ENCODE data around the gene MRPS23. TPM values are rescaled to one million over a fixed set of nuclear protein-coding genes. Genes with fewer than 3 reads are reported as not detected.

MRPS23 gene
- total RNA-seq, 2 donors from 2014 or later = 1.3 to 13.7 TPM

GRCh38 chr17:57869617-57870282 lies 19.9 kb upstream of the MRPS23 start:
- H3K4me3 ChIP-seq = no peak overlapping the region
- WGBS, 2 donors = 93 to 95% methylated on average over 9 of the region's 9 CpGs
- TF ChIP-seq POLR2A (IDR thresholded peaks at IDR 0.05) (no peak), CTCF (IDR thresholded peaks at IDR 0.05) (no peak)
- H3K4me1 ChIP-seq = peaks cover 39% of the 10 kb centered on the region
- DNase-seq (no peak), ATAC-seq (no peak)
- intact Hi-C loops (cut with DNase I) = no loop called here
- H3K36me3 ChIP-seq (replicated peaks in 1 of 2; ENCODE audit: insufficient read depth in 1 of 2, low read depth in 2 of 2) = no peaks in the 10 kb centered on the region
- H3K27me3 ChIP-seq = no peaks in the 10 kb centered on the region
- no peaks in the 10 kb centered on the region for H3K9me3 ChIP-seq
- peak overlapping the region in 1 of 4 donors; percentile 95 for H3K27ac ChIP-seq

GRCh38 chr17:57868910-57869616 lies 19.2 kb upstream of the MRPS23 start:
- intact Hi-C loops (cut with DNase I) = no loop called here
- ATAC-seq = no peak
- H3K4me3 ChIP-seq = no peak overlapping the region
- TF ChIP-seq CTCF (IDR thresholded peaks at IDR 0.05) = no peak
- no peak for TF ChIP-seq POLR2A (IDR thresholded peaks at IDR 0.05)
- no peak for DNase-seq
- H3K27ac ChIP-seq = peak overlapping the region; percentile 73 to 95 (median 87)
- H3K27me3 ChIP-seq = no peaks in the 10 kb centered on the region
- WGBS, 2 donors = 80 to 91% methylated on average over 11 to 13 of the region's 13 CpGs
- peaks cover 33% of the 10 kb centered on the region for H3K4me1 ChIP-seq
- H3K9me3 ChIP-seq = no peaks in the 10 kb centered on the region
- H3K36me3 ChIP-seq (replicated peaks in 1 of 2; ENCODE audit: insufficient read depth in 1 of 2, low read depth in 2 of 2) = no peaks in the 10 kb centered on the region

GRCh38 chr17:57868007-57868909 lies 18.4 kb upstream of the MRPS23 start:
- 41 to 53% methylated on average over 21 to 22 of the region's 23 CpGs for WGBS, 2 donors
- TF ChIP-seq CTCF (IDR thresholded peaks at IDR 0.05) = peak in 5 of 7 experiments; percentile 29 to 56 (median 50)
- TF ChIP-seq POLR2A (IDR thresholded peaks at IDR 0.05) = peak in 2 of 3 donors; percentile 19 to 22
- H3K4me1 ChIP-seq = peaks cover 28% of the 10 kb centered on the region
- DNase-seq = peak; percentile 74 to 94 (median 90)
- H3K27me3 ChIP-seq = no peaks in the 10 kb centered on the region
- H3K9me3 ChIP-seq = no peaks in the 10 kb centered on the region
- no peak overlapping the region for H3K4me3 ChIP-seq
- H3K27ac ChIP-seq = peak overlapping the region; percentile 73 to 95 (median 87)
- peak; percentile 86 for ATAC-seq
- intact Hi-C loops (cut with DNase I) = no loop called here
- H3K36me3 ChIP-seq (replicated peaks in 1 of 2; ENCODE audit: insufficient read depth in 1 of 2, low read depth in 2 of 2) = no peaks in the 10 kb centered on the region

- Histone ChIP-seq H3K27ac (peak overlapping the region; percentile 73 to 95 (median 87)), H3K9me3 (no peaks in the 10 kb centered on the region), H3K4me1 (peaks cover 32% of the 10 kb centered on the region), H3K4me3 (no peak overlapping the region), H3K36me3 (replicated peaks in 1 of 2; ENCODE audit: insufficient read depth in 1 of 2, low read depth in 2 of 2) (no peaks in the 10 kb centered on the region), H3K27me3 (no peaks in the 10 kb centered on the region)
- WGBS, 2 donors = 91 to 93% methylated on average over 6 to 10 of the region's 10 CpGs
- ATAC-seq (no peak), DNase-seq (no peak)
- TF ChIP-seq POLR2A (IDR thresholded peaks at IDR 0.05) (no peak), CTCF (IDR thresholded peaks at IDR 0.05) (no peak)
- intact Hi-C loops (cut with DNase I) = no loop called here
Measured at GRCh38 chr17:57867126-57867525, 17.3 kb upstream of the MRPS23 start.
